Measurements from ENCODE around the gene DBP. TPM values are rescaled to one million over a fixed set of nuclear protein-coding genes. Genes with fewer than 3 reads are reported as not detected.
"Not testable (repeated sequence)": the region's sequence is repeated elsewhere in the genome, so short reads cannot be mapped to it uniquely, and the experiment has no call there.

DBP gene, protein sequence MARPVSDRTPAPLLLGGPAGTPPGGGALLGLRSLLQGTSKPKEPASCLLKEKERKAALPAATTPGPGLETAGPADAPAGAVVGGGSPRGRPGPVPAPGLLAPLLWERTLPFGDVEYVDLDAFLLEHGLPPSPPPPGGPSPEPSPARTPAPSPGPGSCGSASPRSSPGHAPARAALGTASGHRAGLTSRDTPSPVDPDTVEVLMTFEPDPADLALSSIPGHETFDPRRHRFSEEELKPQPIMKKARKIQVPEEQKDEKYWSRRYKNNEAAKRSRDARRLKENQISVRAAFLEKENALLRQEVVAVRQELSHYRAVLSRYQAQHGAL
- 0.90 and 0.94 TPM in 2 replicates for polyA plus RNA-seq (2013)

GRCh38 chr19:48636859-48637448, at the start of gene DBP:
Gene DBP, minus strand, starts transcription at chr19:48637379. Its CDS starts 385 bp downstream, at chr19:48636994.
- H2AK5ac ChIP-seq (ENCODE audit: low read length): no peak within 1 kb of the TSS
- H3K9ac ChIP-seq (ENCODE audit: low read length): no peak within 1 kb of the TSS
- H3K23ac ChIP-seq (ENCODE audit: low read length): no peak within 1 kb of the TSS
- peak within 1 kb of the TSS; percentile 42 for H2AFZ ChIP-seq (ENCODE audit: insufficient read depth, low read length, poor library complexity)
- no peak within 1 kb of the TSS for H3K4ac ChIP-seq (ENCODE audit: low read depth, low read length)
- no peak within 1 kb of the TSS for H4K91ac ChIP-seq (ENCODE audit: low read depth, low read length)
- DNase-seq: peak in 1 of 2 donors; percentile 52
- no peak within 1 kb of the TSS for H4K12ac ChIP-seq (ENCODE audit: low read depth, low read length)
- H4K8ac ChIP-seq (ENCODE audit: low read depth, low read length): peak within 1 kb of the TSS; percentile 30
- no peak within 1 kb of the TSS for H3K14ac ChIP-seq (ENCODE audit: low read length)
- H2BK5ac ChIP-seq (ENCODE audit: low read depth, low read length, poor library complexity): no peak within 1 kb of the TSS
- no peak within 1 kb of the TSS for H3K18ac ChIP-seq (ENCODE audit: low read length)
- H3K36me3 ChIP-seq (ENCODE audit: control insufficient read depth in 1 of 2, insufficient read depth in 2 of 2, low read length in 2 of 2): no peaks in the 10 kb centered on the region
- peaks cover 3% of the 10 kb centered on the region for H3K79me1 ChIP-seq (ENCODE audit: low read length)
- no peak within 1 kb of the TSS for H2BK120ac ChIP-seq (ENCODE audit: insufficient read depth, low read length, poor library complexity)
- peaks cover 3% of the 10 kb centered on the region for H3K9me3 ChIP-seq (ENCODE audit: insufficient read depth, low read depth, low read length)
- WGBS (ENCODE audit: extremely low coverage, insufficient coverage, insufficient read length): no CpG with 5 or more reads among the region's 40 CpGs
- H3K27ac ChIP-seq (ENCODE audit: low read depth, low read length): no peak within 1 kb of the TSS
- no peaks in the 10 kb centered on the region for H3K79me2 ChIP-seq (ENCODE audit: control insufficient read depth, insufficient read depth, low read length, poor library complexity)
- peaks cover 21 to 32% of the 10 kb centered on the region in 2 experiments for H3K4me1 ChIP-seq (ENCODE audit: control insufficient read depth in 1 of 2, insufficient read depth in 2 of 2, low read length in 2 of 2)
- H2BK12ac ChIP-seq (ENCODE audit: low read length): no peak within 1 kb of the TSS
- H3K4me2 ChIP-seq (ENCODE audit: low read length): peak within 1 kb of the TSS; percentile 24
- peaks cover 15% of the 10 kb centered on the region for H3K27me3 ChIP-seq (ENCODE audit: insufficient read depth, low read length)
- H3K4me3 ChIP-seq (ENCODE audit: low read depth, low read length): no peak within 1 kb of the TSS

DNA sequence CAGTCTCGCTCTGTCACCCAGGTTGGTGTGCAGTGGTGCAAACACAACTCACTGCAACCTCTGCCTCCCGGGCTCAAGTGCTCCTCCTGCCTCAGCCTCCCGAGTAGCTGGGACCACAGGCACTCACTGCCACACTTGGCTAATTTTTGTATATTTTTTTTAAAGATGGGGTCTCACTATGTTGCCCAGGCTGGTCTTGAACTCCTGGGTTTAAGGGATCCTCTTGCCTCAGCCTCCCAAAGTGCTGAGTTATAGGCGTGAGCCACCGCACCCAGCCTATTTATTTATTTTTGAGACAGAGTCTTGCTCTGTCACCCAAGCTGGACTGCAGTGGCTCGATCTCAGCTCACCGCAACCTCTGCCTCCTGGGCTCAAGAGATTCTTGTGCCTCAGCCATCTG, 49.5 kb upstream of the DBP start:
- H3K4me1 ChIP-seq (ENCODE audit: control insufficient read depth in 1 of 2, insufficient read depth in 2 of 2, low read length in 2 of 2); H3K4me2 ChIP-seq (ENCODE audit: low read length); H2AK5ac ChIP-seq (ENCODE audit: low read length); H2BK120ac ChIP-seq (ENCODE audit: insufficient read depth, low read length, poor library complexity); H4K8ac ChIP-seq (ENCODE audit: low read depth, low read length); H3K14ac ChIP-seq (ENCODE audit: low read length); H3K23ac ChIP-seq (ENCODE audit: low read length); H2BK12ac ChIP-seq (ENCODE audit: low read length); H3K79me1 ChIP-seq (ENCODE audit: low read length); H4K12ac ChIP-seq (ENCODE audit: low read depth, low read length); H3K18ac ChIP-seq (ENCODE audit: low read length); H3K4ac ChIP-seq (ENCODE audit: low read depth, low read length); H3K36me3 ChIP-seq (ENCODE audit: control insufficient read depth in 1 of 2, insufficient read depth in 2 of 2, low read length in 2 of 2); H3K27me3 ChIP-seq (ENCODE audit: insufficient read depth, low read length); H2BK5ac ChIP-seq (ENCODE audit: low read depth, low read length, poor library complexity); H2AFZ ChIP-seq (ENCODE audit: insufficient read depth, low read length, poor library complexity); H3K79me2 ChIP-seq (ENCODE audit: control insufficient read depth, insufficient read depth, low read length, poor library complexity); H3K9me3 ChIP-seq (ENCODE audit: insufficient read depth, low read depth, low read length); H4K91ac ChIP-seq (ENCODE audit: low read depth, low read length); DNase-seq; H3K9ac ChIP-seq (ENCODE audit: low read length); H3K27ac ChIP-seq (ENCODE audit: low read depth, low read length); H3K4me3 ChIP-seq (ENCODE audit: low read depth, low read length): not testable (repeated sequence)
- WGBS (ENCODE audit: extremely low coverage, insufficient coverage, insufficient read length): no CpG with 5 or more reads among the region's 7 CpGs

- H2BK5ac ChIP-seq (ENCODE audit: low read depth, low read length, poor library complexity): no peak overlapping the region
- H3K4ac ChIP-seq (ENCODE audit: low read depth, low read length): no peak overlapping the region
- H4K12ac ChIP-seq (ENCODE audit: low read depth, low read length): no peak overlapping the region
- no CpG with 5 or more reads among the region's 3 CpGs for WGBS (ENCODE audit: extremely low coverage, insufficient coverage, insufficient read length)
- no peak overlapping the region for H2AK5ac ChIP-seq (ENCODE audit: low read length)
- H3K14ac ChIP-seq (ENCODE audit: low read length): no peak overlapping the region
- no peaks in the 10 kb centered on the region for H3K27me3 ChIP-seq (ENCODE audit: insufficient read depth, low read length)
- H3K23ac ChIP-seq (ENCODE audit: low read length): no peak overlapping the region
- H3K27ac ChIP-seq (ENCODE audit: low read depth, low read length): no peak overlapping the region
- H3K4me3 ChIP-seq (ENCODE audit: low read depth, low read length): no peak overlapping the region
- no peaks in the 10 kb centered on the region for H3K36me3 ChIP-seq (ENCODE audit: control insufficient read depth in 1 of 2, insufficient read depth in 2 of 2, low read length in 2 of 2)
- no peaks in the 10 kb centered on the region for H3K79me1 ChIP-seq (ENCODE audit: low read length)
- no peak overlapping the region for H2AFZ ChIP-seq (ENCODE audit: insufficient read depth, low read length, poor library complexity)
- H3K4me2 ChIP-seq (ENCODE audit: low read length): no peak overlapping the region
- H3K79me2 ChIP-seq (ENCODE audit: control insufficient read depth, insufficient read depth, low read length, poor library complexity): no peaks in the 10 kb centered on the region
- H2BK120ac ChIP-seq (ENCODE audit: insufficient read depth, low read length, poor library complexity): no peak overlapping the region
- DNase-seq: no peak
- H3K9me3 ChIP-seq (ENCODE audit: insufficient read depth, low read depth, low read length): no peaks in the 10 kb centered on the region
- H4K8ac ChIP-seq (ENCODE audit: low read depth, low read length): no peak overlapping the region
- H2BK12ac ChIP-seq (ENCODE audit: low read length): no peak overlapping the region
- H3K9ac ChIP-seq (ENCODE audit: low read length): no peak overlapping the region
- H3K4me1 ChIP-seq (ENCODE audit: control insufficient read depth in 1 of 2, insufficient read depth in 2 of 2, low read length in 2 of 2): no peaks in the 10 kb centered on the region
- H3K18ac ChIP-seq (ENCODE audit: low read length): no peak overlapping the region
- H4K91ac ChIP-seq (ENCODE audit: low read depth, low read length): no peak overlapping the region
These were observed 48.9 kb upstream of the DBP start for GRCh38 chr19:48686088-48686487.

- Histone ChIP-seq H4K8ac (ENCODE audit: low read depth, low read length) (no peak overlapping the region), H2AFZ (ENCODE audit: insufficient read depth, low read length, poor library complexity) (no peak overlapping the region), H2BK120ac (ENCODE audit: insufficient read depth, low read length, poor library complexity) (no peak overlapping the region), H4K91ac (ENCODE audit: low read depth, low read length) (no peak overlapping the region), H3K27me3 (ENCODE audit: insufficient read depth, low read length) (no peaks in the 10 kb centered on the region), H3K9me3 (ENCODE audit: insufficient read depth, low read depth, low read length) (no peaks in the 10 kb centered on the region), H3K4ac (ENCODE audit: low read depth, low read length) (no peak overlapping the region), H4K12ac (ENCODE audit: low read depth, low read length) (no peak overlapping the region), H3K4me2 (ENCODE audit: low read length) (no peak overlapping the region), H3K79me1 (ENCODE audit: low read length) (no peaks in the 10 kb centered on the region), H3K27ac (ENCODE audit: low read depth, low read length) (no peak overlapping the region), H2AK5ac (ENCODE audit: low read length) (no peak overlapping the region), H2BK5ac (ENCODE audit: low read depth, low read length, poor library complexity) (no peak overlapping the region), H3K18ac (ENCODE audit: low read length) (no peak overlapping the region), H3K4me3 (ENCODE audit: low read depth, low read length) (no peak overlapping the region), H3K9ac (ENCODE audit: low read length) (no peak overlapping the region), H3K14ac (ENCODE audit: low read length) (no peak overlapping the region), H3K23ac (ENCODE audit: low read length) (no peak overlapping the region), H2BK12ac (ENCODE audit: low read length) (no peak overlapping the region), H3K36me3 (ENCODE audit: control insufficient read depth in 1 of 2, insufficient read depth in 2 of 2, low read length in 2 of 2) (no peaks in the 10 kb centered on the region), H3K79me2 (ENCODE audit: control insufficient read depth, insufficient read depth, low read length, poor library complexity) (no peaks in the 10 kb centered on the region), H3K4me1 (ENCODE audit: control insufficient read depth in 1 of 2, insufficient read depth in 2 of 2, low read length in 2 of 2) (no peaks in the 10 kb centered on the region)
- no CpG with 5 or more reads among the region's 9 CpGs for WGBS (ENCODE audit: extremely low coverage, insufficient coverage, insufficient read length)
- peak; percentile 44 to 46 for DNase-seq
These were observed 48.4 kb upstream of the DBP start for GRCh38 chr19:48685583-48685982.

Data from trophoblast cell (in vitro differentiated cells and primary cell).